HepG2 (cell line): ENCODE data around the gene TMEM158. TPM values are rescaled to one million over a fixed set of nuclear protein-coding genes. Genes with fewer than 3 reads are reported as not detected.

ENCODE experiments used
- MED13 ChIP-seq: sonication (generic); formaldehyde crosslinking; IDR thresholded peaks from 2 replicates; pipeline ENCODE4 v1.5.0; 2020; ENCODE audit warnings: missing genetic modification reagents
- ZNF20 ChIP-seq: sonication (generic); formaldehyde crosslinking; IDR thresholded peaks from 2 replicates; pipeline ENCODE4 v1.4.0; 2020; ENCODE audit warnings: mild to moderate bottlenecking, moderate library complexity, missing genetic modification reagents
- polyA plus RNA-seq, 8 experiments: library from polyadenylated mRNA; depleted of rRNA in 3 of 8; stranded (reverse) in 7 of 8; unstranded in 1 of 8; fragments of >200 nt; fragmentation: Illumina TruSeq in 4 of 8; extraction: Trizol in 4 of 8; gene quantifications; 2 replicates each; pipeline versions ENCODE4 v1.2.1 to v1.2.3, GENCODE V29; 2011 to 2016; ENCODE audit warnings: low read depth in 4 of 8, missing spikeins in 1 of 8, mixed read lengths in 1 of 8; ENCODE audit not compliant: insufficient read depth in 1 of 8
- total RNA-seq, 5 experiments: library from RNA; depleted of rRNA; stranded (reverse); fragments of >200 nt; fragmentation: Illumina TruSeq; extraction: Trizol; gene quantifications; 2 replicates each; pipeline ENCODE4 v1.2.3, GENCODE V29; 2016; ENCODE audit warnings: low read depth in 1 of 5
- TF ChIP-seq, protein P1 (sequence below), 2 experiments: sonication (generic) in 1 of 2; formaldehyde crosslinking in 1 of 2; IDR thresholded peaks; 2 replicates each; pipeline versions ENCODE4 v1.6.1 to v1.9.0; 2014 to 2022; ENCODE audit warnings: antibody characterized with exemption in 1 of 2, borderline replicate concordance in 1 of 2, inconsistent platforms in 1 of 2, low read depth in 1 of 2, missing genetic modification reagents in 1 of 2
- TF ChIP-seq, protein P2 (sequence below): sonication (generic); formaldehyde crosslinking; IDR thresholded peaks from 2 replicates; pipeline ENCODE4 v1.9.0; 2021; ENCODE audit warnings: missing genetic modification reagents, mild to moderate bottlenecking, borderline replicate concordance
- TF ChIP-seq, protein P3 (sequence below): sonication (generic); formaldehyde crosslinking; IDR thresholded peaks from one replicate; pipeline ENCODE4 v1.5.1; 2020; ENCODE audit warnings: mild to moderate bottlenecking, missing genetic modification reagents; ENCODE audit errors: not compliant biosample characterization

Gene TMEM158
- total and polyA plus RNA-seq, 2 of the 13 experiments (the other 11 are each of a cell fraction or from before 2014, with no cell fraction given): 0.13 TPM; not detected in 1

DNA sequence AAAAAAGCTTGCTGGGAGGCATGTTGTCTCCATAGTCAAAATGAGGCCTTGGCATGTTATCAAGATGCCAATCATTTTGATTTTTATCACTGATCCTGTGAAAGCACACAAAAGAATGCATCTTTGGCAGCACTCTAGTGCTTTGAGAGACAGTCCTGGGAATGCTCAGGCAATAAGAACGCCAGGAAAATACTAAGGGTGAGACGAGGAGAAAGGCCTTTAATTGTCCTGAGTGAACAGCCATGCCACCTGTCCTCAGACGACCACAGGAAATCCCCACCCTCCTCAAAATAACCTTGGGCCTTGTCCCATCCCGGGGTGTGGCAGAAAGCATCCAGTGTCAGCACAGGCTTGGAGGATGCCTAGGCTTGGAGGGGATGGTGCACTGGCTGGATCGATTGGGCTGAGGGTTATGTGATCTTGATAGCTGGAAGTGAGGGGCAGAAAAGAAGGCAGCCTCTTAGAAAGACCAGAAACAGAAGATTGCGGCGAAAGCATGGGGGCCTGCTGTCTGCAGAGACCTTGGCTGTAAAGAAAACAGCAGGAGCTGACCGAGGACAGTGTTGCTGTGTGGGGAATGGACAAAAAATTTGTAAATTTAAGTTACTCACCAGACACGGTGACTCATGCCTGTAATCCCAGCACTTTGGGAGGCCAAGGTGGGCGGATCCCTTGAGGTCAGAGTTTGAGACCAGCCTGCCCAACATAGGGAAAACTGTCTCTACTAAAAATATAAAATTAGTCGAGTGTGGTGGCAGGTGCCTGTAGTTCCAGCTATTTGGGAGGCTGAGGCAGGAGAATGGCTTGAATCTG, 7.3 kb downstream of the TMEM158 start (continued):
- TF ChIP-seq, protein P1, sequence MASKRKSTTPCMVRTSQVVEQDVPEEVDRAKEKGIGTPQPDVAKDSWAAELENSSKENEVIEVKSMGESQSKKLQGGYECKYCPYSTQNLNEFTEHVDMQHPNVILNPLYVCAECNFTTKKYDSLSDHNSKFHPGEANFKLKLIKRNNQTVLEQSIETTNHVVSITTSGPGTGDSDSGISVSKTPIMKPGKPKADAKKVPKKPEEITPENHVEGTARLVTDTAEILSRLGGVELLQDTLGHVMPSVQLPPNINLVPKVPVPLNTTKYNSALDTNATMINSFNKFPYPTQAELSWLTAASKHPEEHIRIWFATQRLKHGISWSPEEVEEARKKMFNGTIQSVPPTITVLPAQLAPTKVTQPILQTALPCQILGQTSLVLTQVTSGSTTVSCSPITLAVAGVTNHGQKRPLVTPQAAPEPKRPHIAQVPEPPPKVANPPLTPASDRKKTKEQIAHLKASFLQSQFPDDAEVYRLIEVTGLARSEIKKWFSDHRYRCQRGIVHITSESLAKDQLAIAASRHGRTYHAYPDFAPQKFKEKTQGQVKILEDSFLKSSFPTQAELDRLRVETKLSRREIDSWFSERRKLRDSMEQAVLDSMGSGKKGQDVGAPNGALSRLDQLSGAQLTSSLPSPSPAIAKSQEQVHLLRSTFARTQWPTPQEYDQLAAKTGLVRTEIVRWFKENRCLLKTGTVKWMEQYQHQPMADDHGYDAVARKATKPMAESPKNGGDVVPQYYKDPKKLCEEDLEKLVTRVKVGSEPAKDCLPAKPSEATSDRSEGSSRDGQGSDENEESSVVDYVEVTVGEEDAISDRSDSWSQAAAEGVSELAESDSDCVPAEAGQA (IDR thresholded peaks at IDR 0.05; ENCODE audit: low read depth): no peak
- TF ChIP-seq, protein P1 (CRISPR knock-in tag; IDR thresholded peaks at IDR 0.05; ENCODE audit: borderline replicate concordance): no peak
- TF ChIP-seq ZNF20 (CRISPR knock-in tag) (no peak), MED13 (CRISPR knock-in tag) (no peak)
- TF ChIP-seq, protein P2, sequence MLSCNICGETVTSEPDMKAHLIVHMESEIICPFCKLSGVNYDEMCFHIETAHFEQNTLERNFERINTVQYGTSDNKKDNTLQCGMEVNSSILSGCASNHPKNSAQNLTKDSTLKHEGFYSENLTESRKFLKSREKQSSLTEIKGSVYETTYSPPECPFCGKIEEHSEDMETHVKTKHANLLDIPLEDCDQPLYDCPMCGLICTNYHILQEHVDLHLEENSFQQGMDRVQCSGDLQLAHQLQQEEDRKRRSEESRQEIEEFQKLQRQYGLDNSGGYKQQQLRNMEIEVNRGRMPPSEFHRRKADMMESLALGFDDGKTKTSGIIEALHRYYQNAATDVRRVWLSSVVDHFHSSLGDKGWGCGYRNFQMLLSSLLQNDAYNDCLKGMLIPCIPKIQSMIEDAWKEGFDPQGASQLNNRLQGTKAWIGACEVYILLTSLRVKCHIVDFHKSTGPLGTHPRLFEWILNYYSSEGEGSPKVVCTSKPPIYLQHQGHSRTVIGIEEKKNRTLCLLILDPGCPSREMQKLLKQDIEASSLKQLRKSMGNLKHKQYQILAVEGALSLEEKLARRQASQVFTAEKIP (CRISPR knock-in tag): no peak
- TF ChIP-seq, protein P3, sequence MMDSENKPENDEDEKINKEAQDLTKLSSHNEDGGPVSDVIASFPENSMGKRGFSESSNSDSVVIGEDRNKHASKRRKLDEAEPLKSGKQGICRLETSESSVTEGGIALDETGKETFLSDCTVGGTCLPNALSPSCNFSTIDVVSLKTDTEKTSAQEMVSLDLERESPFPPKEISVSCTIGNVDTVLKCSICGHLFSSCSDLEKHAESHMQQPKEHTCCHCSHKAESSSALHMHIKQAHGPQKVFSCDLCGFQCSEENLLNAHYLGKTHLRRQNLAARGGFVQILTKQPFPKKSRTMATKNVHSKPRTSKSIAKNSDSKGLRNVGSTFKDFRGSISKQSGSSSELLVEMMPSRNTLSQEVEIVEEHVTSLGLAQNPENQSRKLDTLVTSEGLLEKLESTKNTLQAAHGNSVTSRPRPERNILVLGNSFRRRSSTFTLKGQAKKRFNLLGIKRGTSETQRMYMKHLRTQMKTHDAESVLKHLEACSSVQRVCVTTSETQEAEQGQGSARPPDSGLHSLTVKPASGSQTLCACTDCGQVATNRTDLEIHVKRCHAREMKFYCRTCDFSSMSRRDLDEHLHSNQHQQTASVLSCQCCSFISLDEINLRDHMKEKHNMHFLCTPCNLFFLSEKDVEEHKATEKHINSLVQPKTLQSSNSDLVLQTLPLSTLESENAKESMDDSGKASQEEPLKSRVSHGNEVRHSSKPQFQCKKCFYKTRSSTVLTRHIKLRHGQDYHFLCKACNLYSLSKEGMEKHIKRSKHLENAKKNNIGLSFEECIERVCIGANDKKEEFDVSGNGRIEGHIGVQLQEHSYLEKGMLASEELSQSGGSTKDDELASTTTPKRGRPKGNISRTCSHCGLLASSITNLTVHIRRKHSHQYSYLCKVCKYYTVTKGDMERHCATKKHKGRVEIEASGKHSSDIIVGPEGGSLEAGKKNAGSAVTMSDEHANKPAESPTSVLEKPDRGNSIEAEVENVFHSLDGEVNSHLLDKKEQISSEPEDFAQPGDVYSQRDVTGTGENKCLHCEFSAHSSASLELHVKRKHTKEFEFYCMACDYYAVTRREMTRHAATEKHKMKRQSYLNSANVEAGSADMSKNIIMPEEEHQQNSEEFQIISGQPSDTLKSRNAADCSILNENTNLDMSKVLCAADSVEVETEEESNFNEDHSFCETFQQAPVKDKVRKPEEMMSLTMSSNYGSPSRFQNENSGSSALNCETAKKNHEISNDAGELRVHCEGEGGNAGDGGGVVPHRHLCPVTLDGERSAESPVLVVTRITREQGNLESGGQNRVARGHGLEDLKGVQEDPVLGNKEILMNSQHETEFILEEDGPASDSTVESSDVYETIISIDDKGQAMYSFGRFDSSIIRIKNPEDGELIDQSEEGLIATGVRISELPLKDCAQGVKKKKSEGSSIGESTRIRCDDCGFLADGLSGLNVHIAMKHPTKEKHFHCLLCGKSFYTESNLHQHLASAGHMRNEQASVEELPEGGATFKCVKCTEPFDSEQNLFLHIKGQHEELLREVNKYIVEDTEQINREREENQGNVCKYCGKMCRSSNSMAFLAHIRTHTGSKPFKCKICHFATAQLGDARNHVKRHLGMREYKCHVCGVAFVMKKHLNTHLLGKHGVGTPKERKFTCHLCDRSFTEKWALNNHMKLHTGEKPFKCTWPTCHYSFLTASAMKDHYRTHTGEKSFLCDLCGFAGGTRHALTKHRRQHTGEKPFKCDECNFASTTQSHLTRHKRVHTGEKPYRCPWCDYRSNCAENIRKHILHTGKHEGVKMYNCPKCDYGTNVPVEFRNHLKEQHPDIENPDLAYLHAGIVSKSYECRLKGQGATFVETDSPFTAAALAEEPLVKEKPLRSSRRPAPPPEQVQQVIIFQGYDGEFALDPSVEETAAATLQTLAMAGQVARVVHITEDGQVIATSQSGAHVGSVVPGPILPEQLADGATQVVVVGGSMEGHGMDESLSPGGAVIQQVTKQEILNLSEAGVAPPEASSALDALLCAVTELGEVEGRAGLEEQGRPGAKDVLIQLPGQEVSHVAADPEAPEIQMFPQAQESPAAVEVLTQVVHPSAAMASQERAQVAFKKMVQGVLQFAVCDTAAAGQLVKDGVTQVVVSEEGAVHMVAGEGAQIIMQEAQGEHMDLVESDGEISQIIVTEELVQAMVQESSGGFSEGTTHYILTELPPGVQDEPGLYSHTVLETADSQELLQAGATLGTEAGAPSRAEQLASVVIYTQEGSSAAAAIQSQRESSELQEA (CRISPR knock-in tag): no peak
